ENCODE data around the gene UTS2B. TPM values are rescaled to one million over a fixed set of nuclear protein-coding genes. Genes with fewer than 3 reads are reported as not detected.

Gene UTS2B
- total and polyA plus RNA-seq, 12 donors, result 0.07 to 0.69 (median 0.43) TPM; not detected in 5

DNA sequence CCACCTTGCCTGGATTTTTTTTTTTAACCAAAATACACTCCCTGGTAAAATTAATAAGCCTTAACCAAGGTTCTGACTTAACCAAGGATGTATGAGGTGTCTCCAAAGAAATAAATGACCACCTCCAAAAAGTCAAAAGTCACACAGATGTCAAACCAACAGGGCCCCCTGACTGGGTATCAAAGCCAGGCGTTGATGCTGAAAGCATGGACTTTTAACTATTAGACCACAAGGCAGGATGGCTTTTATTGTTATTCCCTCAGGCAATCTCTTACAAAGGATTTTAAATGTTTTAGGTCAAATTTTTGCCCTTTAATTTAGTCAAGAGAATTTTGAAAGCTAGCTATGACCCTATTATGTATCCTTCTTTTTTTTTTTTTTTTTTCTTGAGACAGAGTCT is 70.8 kb downstream of the UTS2B start:
- 0 to 56% (median 0%) methylated on average over 1 of the region's 1 CpG for WGBS, 4 donors
- no peak for DNase-seq
- Histone ChIP-seq H3K27ac (no peak overlapping the region), H3K4me1 (replicated peaks in 1 of 2) (peaks cover 0 to 4% of the 10 kb centered on the region in 2 donors), H3K36me3 (replicated peaks in 1 of 2) (no peaks in the 10 kb centered on the region), H3K27me3 (no peaks in the 10 kb centered on the region), H3K4me3 (peak overlapping the region in 1 of 4 donors; percentile 22), H3K9me3 (replicated peaks in 1 of 3) (no peaks in the 10 kb centered on the region)
- TF ChIP-seq POLR2A (IDR thresholded peaks at IDR 0.05), result no peak
- TF ChIP-seq, protein P1, sequence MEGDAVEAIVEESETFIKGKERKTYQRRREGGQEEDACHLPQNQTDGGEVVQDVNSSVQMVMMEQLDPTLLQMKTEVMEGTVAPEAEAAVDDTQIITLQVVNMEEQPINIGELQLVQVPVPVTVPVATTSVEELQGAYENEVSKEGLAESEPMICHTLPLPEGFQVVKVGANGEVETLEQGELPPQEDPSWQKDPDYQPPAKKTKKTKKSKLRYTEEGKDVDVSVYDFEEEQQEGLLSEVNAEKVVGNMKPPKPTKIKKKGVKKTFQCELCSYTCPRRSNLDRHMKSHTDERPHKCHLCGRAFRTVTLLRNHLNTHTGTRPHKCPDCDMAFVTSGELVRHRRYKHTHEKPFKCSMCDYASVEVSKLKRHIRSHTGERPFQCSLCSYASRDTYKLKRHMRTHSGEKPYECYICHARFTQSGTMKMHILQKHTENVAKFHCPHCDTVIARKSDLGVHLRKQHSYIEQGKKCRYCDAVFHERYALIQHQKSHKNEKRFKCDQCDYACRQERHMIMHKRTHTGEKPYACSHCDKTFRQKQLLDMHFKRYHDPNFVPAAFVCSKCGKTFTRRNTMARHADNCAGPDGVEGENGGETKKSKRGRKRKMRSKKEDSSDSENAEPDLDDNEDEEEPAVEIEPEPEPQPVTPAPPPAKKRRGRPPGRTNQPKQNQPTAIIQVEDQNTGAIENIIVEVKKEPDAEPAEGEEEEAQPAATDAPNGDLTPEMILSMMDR (IDR thresholded peaks at IDR 0.05), result no peak
- intact Hi-C loops (cut with DNase I), result no loop called here

DNA sequence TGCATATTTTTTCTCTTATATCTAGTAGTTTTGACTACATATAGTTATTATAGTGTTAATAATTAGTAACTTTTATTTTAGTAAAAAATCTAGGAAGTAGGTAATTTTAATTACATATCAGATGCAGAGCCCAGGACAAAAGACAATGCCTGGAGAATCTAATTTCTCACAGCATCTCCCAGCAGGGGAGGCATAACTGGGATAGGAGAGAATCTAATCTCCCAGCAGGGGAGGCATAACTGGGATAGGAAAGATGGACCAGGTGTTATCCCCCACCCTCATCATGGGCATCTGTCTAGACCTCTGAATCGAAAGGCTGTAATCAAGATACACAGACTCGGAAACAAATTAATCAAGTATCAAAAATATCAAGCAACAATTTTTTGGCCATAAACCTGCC is 73.0 kb downstream of the UTS2B start:
- Histone ChIP-seq H3K36me3 (replicated peaks in 1 of 2) (no peaks in the 10 kb centered on the region), H3K4me3 (no peak overlapping the region), H3K27ac (no peak overlapping the region), H3K9me3 (replicated peaks in 1 of 3) (no peaks in the 10 kb centered on the region), H3K27me3 (no peaks in the 10 kb centered on the region), H3K4me1 (replicated peaks in 1 of 2) (peaks cover 0 to 4% of the 10 kb centered on the region in 2 donors)
- intact Hi-C loops (cut with DNase I), result no loop called here
- no peak for TF ChIP-seq POLR2A (IDR thresholded peaks at IDR 0.05)
- TF ChIP-seq, protein P1 (IDR thresholded peaks at IDR 0.05), result no peak
- 94 to 98% (median 97%) methylated on average over 2 of the region's 2 CpGs for WGBS, 4 donors
- no peak for DNase-seq

DNA sequence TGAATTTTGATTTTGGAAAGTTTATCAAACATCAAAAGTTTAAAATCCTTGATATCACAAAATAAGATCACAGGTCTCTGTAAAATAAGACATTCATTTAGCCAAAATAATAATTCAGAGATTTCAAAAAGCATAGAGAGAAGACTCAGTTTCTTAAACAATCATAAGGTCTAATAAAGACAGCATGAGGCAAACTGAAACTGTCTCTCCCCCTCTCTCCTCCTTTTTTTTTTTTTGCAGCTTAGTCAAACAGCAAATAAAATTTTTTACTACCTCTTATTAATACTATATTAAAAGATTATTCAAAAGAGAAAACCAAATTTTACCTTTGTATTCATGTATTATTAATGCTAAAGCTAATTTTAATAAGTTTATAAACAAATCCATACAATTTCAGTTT is 73.9 kb downstream of the UTS2B start:
- H3K27ac ChIP-seq, result no peak overlapping the region
- H3K27me3 ChIP-seq, result no peaks in the 10 kb centered on the region
- TF ChIP-seq, protein P1 (IDR thresholded peaks at IDR 0.05), result no peak
- TF ChIP-seq POLR2A (IDR thresholded peaks at IDR 0.05), result no peak
- H3K4me3 ChIP-seq, result no peak overlapping the region
- no peak for DNase-seq
- H3K4me1 ChIP-seq (replicated peaks in 1 of 2), result peaks cover 0 to 4% of the 10 kb centered on the region in 2 donors
- H3K36me3 ChIP-seq (replicated peaks in 1 of 2), result no peaks in the 10 kb centered on the region
- no peaks in the 10 kb centered on the region for H3K9me3 ChIP-seq (replicated peaks in 1 of 3)
- intact Hi-C loops (cut with DNase I), result no loop called here

DNA sequence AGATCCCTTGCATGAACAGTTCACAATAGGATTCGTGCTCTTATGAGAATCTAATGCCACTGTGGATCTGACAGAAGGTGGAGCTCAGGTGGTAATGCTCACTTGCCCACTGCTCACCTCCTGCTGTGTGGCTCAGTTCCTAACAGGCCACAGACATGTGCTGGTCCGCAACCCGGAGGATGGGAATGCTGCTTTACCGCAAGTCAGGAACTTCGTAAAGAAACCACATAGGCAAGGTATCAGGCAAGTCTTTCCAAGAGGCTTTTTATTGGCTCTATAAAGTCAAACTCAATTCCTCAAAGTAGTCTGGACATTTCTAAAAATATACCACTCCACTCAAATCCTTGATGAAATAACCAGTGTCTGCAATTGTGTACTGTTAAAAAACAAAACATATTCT is 75.2 kb downstream of the UTS2B start:
- Histone ChIP-seq H3K36me3 (replicated peaks in 1 of 2) (no peaks in the 10 kb centered on the region), H3K9me3 (replicated peaks in 1 of 3) (no peaks in the 10 kb centered on the region), H3K27me3 (no peaks in the 10 kb centered on the region), H3K4me1 (replicated peaks in 1 of 2) (peaks cover 0 to 4% of the 10 kb centered on the region in 2 donors), H3K4me3 (no peak overlapping the region), H3K27ac (no peak overlapping the region)
- WGBS, 4 donors, result 73 to 98% (median 96%) methylated on average over 5 of the region's 5 CpGs
- intact Hi-C loops (cut with DNase I), result no loop called here
- no peak for TF ChIP-seq POLR2A (IDR thresholded peaks at IDR 0.05)
- TF ChIP-seq, protein P1 (IDR thresholded peaks at IDR 0.05), result no peak
- no peak for DNase-seq
